Transverse colon (tissue), 4 donors: ENCODE data around the gene BRAT1.

Experiments used
- CTCF ChIP-seq, 5 experiments: fragments of 200-600 bp in 3 of 5; fragments of 450-650 bp in 2 of 5; sonication (generic) in 3 of 5; IDR thresholded peaks; 1 replicate in 2 of 5; 2 replicates in 3 of 5; pipeline ENCODE4 v1.5.1; 2016 to 2017; ENCODE audit warnings: antibody characterized with exemption in 5 of 5, inconsistent platforms in 3 of 5, mild to moderate bottlenecking in 2 of 5, moderate library complexity in 1 of 5
- POLR2A ChIP-seq: fragments of 450-650 bp; IDR thresholded peaks from one replicate; pipeline ENCODE4 v1.6.1; 2016; ENCODE audit warnings: antibody characterized with exemption, mild to moderate bottlenecking, moderate library complexity
- POLR2AphosphoS5 ChIP-seq, 3 donors: sonication (generic); formaldehyde crosslinking; IDR thresholded peaks; one replicate each; pipeline ENCODE4 v1.6.1; 2016; ENCODE audit warnings: antibody characterized with exemption in 3 of 3

- TF ChIP-seq POLR2AphosphoS5 (IDR thresholded peaks at IDR 0.05) = no peak
- TF ChIP-seq CTCF (IDR thresholded peaks at IDR 0.05) = no peak
- no peak for TF ChIP-seq POLR2A
These were observed 15.2 kb downstream of the BRAT1 start for GRCh38 chr7:2540133-2540532.
